Retinal pigment epithelial cell (primary cell): Measurements from ENCODE around the gene PRKG1.
"Not testable (repeated sequence)": the region's sequence is repeated elsewhere in the genome, so short reads cannot be mapped to it uniquely, and the experiment has no call there.

Experiments
- DNase-seq: peaks from one replicate; pipeline ENCODE4 v3.0.0-alpha.2; 2010; ENCODE audit warnings: low read depth
- H3K4me3 ChIP-seq: 2 replicates; pipeline ENCODE4 v1.5.1; 2011; ENCODE audit warnings: mild to moderate bottlenecking, low read length, control low read depth, moderate library complexity
- CTCF ChIP-seq: conservative IDR thresholded peaks from 2 replicates; pipeline ENCODE4 v1.5.1; 2011; ENCODE audit warnings: low read depth, low read length, control low read depth, inconsistent platforms

Gene PRKG1

GRCh38 chr10:51564896-51565510 lies 490.7 kb downstream of the PRKG1 start:
- no peak for DNase-seq
- TF ChIP-seq CTCF = no peak

GRCh38 chr10:51567271-51567670 lies 493.0 kb downstream of the PRKG1 start:
- no peak for DNase-seq
- TF ChIP-seq CTCF = no peak
- no peak overlapping the region for H3K4me3 ChIP-seq

More at GRCh38 chr10:51564896-51565510, 490.7 kb downstream of the PRKG1 start:
- no peak overlapping the region for H3K4me3 ChIP-seq

- TF ChIP-seq CTCF = no peak
- H3K4me3 ChIP-seq = no peak overlapping the region
- no peak for DNase-seq
These were observed 495.2 kb downstream of the PRKG1 start for GRCh38 chr10:51569467-51569866.

GRCh38 chr10:51574248-51575048 lies 500.2 kb downstream of the PRKG1 start:
- no peak for TF ChIP-seq CTCF
- DNase-seq = no peak
- no peak overlapping the region for H3K4me3 ChIP-seq

GRCh38 chr10:51581196-51581595 lies 506.9 kb downstream of the PRKG1 start:
- H3K4me3 ChIP-seq = not testable (repeated sequence)

GRCh38 chr10:51583976-51584375 lies 509.7 kb downstream of the PRKG1 start:
- no peak for DNase-seq
- no peak for TF ChIP-seq CTCF
- H3K4me3 ChIP-seq = no peak overlapping the region

More at GRCh38 chr10:51581196-51581595, 506.9 kb downstream of the PRKG1 start:
- not testable (repeated sequence) for DNase-seq

- TF ChIP-seq CTCF = no peak
- no peak overlapping the region for H3K4me3 ChIP-seq
- no peak for DNase-seq
These were observed 511.5 kb downstream of the PRKG1 start for GRCh38 chr10:51585742-51586141.
